Fibroblast of mammary gland (primary cell): ENCODE data around the gene FRS3.
A peak's percentile ranks its signal among the peaks of the same experiment; 100 is the strongest.

Experiments used
- DNase-seq: peaks from one replicate; pipeline ENCODE4 v3.0.0-alpha.2; 2010; ENCODE audit warnings: low read depth
- H3K4me3 ChIP-seq: 2 replicates; pipeline ENCODE4 v1.5.1; 2011; ENCODE audit warnings: low read depth, mild to moderate bottlenecking, low read length, moderate library complexity; ENCODE audit not compliant: control insufficient read depth
- TF ChIP-seq, protein P1 (sequence below): conservative IDR thresholded peaks from 2 replicates; pipeline ENCODE4 v1.5.1; 2011; ENCODE audit warnings: low read depth, low read length, inconsistent platforms; ENCODE audit not compliant: control insufficient read depth, insufficient read depth

FRS3 gene

DNA sequence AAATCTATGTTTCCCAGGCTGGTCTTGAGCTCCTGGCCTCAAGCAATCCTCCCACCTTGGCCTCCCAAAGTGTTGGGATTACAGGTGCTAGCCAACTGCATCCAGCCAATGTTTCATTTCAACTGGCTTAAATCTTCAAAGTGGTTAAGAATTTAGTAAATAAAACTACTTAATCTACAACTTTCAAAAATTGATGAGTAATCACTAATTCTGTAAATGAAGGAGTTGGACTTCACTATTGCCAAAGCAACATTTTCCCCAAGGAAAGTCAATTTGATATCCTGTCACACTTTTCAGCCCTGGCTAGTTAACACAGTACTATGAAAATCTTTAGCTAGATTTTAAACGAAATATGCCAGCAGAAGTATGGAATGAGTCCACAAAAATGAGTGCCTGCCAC is 11.6 kb upstream of the FRS3 start:
- no peak for DNase-seq
- no peak overlapping the region for H3K4me3 ChIP-seq
- TF ChIP-seq, protein P1, sequence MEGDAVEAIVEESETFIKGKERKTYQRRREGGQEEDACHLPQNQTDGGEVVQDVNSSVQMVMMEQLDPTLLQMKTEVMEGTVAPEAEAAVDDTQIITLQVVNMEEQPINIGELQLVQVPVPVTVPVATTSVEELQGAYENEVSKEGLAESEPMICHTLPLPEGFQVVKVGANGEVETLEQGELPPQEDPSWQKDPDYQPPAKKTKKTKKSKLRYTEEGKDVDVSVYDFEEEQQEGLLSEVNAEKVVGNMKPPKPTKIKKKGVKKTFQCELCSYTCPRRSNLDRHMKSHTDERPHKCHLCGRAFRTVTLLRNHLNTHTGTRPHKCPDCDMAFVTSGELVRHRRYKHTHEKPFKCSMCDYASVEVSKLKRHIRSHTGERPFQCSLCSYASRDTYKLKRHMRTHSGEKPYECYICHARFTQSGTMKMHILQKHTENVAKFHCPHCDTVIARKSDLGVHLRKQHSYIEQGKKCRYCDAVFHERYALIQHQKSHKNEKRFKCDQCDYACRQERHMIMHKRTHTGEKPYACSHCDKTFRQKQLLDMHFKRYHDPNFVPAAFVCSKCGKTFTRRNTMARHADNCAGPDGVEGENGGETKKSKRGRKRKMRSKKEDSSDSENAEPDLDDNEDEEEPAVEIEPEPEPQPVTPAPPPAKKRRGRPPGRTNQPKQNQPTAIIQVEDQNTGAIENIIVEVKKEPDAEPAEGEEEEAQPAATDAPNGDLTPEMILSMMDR = no peak

DNA sequence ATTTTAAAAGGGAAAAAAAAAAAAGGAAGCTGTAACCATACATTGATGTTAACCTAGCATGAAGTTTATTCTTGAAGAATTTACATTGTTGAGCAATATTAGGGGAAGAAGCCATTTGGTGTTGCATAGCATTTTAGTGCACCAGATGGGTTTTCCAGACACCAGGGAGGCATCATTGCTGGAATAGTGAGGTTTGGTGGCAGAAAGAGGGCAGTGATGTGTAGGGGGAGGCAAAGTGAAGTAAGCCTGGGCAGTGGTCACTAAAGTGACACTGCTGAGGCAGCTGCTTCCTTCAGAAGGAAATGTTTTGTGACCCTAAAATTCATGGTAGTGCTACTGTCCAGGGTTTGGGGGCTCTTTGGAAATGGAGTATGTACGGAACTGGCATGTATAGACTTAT is 10.3 kb upstream of the FRS3 start:
- TF ChIP-seq, protein P1 = no peak

GRCh38 chr6:41789390-41789724 is 9.7 kb upstream of the FRS3 start:
- TF ChIP-seq, protein P1 = no peak
- no peak for DNase-seq
- no peak overlapping the region for H3K4me3 ChIP-seq

More for the DNA sequence above, 10.3 kb upstream of the FRS3 start:
- H3K4me3 ChIP-seq = no peak overlapping the region
- DNase-seq = no peak

DNA sequence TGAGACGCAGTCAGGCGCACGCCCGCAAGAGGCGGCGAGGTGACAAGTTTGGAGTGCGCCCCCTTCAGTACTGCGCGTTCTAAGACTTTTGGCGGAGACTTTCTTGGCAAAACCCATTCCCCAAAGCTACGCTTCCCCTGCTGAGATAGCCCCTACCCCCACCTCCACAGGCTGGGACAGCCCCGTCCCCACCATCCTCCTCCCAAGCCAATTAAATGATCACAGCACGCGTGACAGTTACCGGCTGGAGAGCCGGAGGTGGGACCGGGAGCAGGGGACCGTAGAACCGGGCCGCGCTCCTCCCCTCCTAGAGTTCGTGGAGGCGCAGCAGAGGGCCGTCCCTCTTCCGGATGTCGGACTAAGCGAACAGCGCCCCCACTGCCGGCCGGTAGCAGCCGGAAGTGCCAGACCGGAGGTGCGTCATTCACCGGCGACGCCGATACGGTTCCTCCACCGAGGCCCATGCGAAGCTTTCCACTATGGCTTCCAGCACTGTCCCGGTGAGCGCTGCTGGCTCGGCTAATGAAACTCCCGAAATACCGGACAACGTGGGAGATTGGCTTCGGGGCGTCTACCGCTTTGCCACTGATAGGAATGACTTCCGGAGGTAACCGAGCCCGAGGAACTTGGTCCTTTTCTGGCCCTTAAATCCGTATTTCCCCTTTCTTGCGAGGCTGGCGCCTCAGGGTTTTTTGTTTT is 7.7 kb upstream of the FRS3 start, which contains the start of gene TOMM6:
Gene TOMM6, plus strand, starts transcription at position 476 of the 699 bp plus-strand sequence. Its CDS starts 4 bp downstream, at position 480.
- TF ChIP-seq, protein P1 = peak; percentile 58
- DNase-seq = peak; percentile 93
- peak within 1 kb of the TSS; percentile 70 for H3K4me3 ChIP-seq

GRCh38 chr6:41786451-41787218 is 6.9 kb upstream of the FRS3 start:
- DNase-seq = peak; percentile 58
- TF ChIP-seq, protein P1 = peak; percentile 32
- H3K4me3 ChIP-seq = peak overlapping the region; percentile 70

DNA sequence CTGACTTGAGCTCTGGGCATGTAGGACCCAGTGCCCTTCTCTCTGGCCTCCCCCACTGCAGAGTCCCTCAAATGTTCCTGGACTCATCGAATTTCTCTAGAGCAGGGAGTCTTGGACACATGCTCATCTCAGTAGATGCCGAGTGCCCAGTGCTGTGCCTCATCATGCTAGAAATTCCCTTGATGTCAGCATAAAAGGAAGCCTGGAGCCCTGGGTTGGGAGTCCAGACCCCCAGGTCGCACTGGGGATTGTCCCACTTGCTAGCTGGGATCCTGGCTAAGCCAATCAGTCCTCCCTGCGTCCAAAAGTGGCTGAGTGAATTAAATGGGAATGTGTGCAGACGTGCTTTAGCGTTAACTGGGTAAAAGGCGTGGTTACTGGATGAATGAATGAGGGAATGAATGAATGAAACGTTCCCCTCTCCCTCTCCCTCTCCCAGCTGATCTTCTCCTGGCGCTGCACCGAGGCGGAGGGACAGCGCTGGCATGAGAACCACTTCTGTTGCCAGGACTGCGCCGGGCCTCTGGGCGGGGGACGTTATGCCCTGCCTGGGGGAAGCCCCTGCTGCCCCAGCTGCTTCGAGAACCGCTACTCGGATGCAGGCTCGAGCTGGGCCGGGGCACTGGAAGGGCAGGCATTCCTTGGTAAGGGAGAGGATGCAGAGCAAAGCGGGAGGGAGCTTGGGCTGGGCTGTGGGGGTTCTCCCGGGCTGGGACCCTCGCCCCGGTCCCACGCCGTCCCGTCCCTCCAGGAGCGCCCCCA is 6.2 kb upstream of the FRS3 start:
- TF ChIP-seq, protein P1 = no peak
- no peak for DNase-seq
- H3K4me3 ChIP-seq = peak overlapping the region; percentile 59
